Tibial nerve (tissue), 4 donors: ENCODE measurements around the gene SP140L.

ENCODE experiments used
- EP300 ChIP-seq, 2 donors: sonication (generic); formaldehyde crosslinking; IDR thresholded peaks; one replicate each; pipeline ENCODE4 v1.6.1; 2017; ENCODE audit warnings: antibody characterized with exemption in 2 of 2, mild to moderate bottlenecking in 1 of 2
- TF ChIP-seq, protein P1 (sequence below), 5 experiments: fragments of 200-600 bp in 3 of 5; fragments of 450-650 bp in 2 of 5; sonication (generic) in 3 of 5; IDR thresholded peaks; one replicate each; pipeline ENCODE4 v1.5.1; 2016 to 2019; ENCODE audit warnings: antibody characterized with exemption in 5 of 5, mild to moderate bottlenecking in 3 of 5, moderate library complexity in 2 of 5

DNA sequence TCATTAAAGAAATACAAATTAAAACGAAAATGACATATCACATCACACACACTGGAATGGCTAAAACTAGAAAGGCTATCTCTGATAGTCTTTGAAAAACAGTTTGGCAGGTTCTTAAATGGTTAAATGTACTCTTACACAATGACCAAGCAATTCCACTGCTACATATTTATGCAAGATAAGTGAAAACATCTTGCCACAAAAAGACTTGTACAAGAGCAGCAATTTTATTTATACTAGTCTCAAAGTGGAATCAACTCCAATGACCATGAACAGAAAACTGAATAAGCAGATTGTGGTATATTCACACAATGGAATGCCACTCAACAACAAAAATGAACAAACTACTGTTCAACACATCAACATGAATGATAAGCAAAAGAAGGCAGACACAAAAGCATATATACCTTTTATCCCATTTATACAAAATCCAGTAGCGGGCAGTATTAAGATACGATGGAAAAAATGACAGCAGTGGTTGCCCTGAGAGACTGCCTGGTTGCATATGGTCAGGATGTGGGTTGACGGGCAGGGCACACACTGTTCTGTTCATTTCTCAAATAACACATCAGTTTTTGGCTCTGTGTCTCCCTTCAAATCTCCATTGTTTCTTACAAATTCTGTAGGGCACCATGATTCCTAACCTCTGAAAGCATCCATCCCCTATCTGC is 114.4 kb downstream of the SP140L start:
- TF ChIP-seq EP300 (IDR thresholded peaks at IDR 0.05), result peak in 1 of 2 donors; percentile 81
- TF ChIP-seq, protein P1, sequence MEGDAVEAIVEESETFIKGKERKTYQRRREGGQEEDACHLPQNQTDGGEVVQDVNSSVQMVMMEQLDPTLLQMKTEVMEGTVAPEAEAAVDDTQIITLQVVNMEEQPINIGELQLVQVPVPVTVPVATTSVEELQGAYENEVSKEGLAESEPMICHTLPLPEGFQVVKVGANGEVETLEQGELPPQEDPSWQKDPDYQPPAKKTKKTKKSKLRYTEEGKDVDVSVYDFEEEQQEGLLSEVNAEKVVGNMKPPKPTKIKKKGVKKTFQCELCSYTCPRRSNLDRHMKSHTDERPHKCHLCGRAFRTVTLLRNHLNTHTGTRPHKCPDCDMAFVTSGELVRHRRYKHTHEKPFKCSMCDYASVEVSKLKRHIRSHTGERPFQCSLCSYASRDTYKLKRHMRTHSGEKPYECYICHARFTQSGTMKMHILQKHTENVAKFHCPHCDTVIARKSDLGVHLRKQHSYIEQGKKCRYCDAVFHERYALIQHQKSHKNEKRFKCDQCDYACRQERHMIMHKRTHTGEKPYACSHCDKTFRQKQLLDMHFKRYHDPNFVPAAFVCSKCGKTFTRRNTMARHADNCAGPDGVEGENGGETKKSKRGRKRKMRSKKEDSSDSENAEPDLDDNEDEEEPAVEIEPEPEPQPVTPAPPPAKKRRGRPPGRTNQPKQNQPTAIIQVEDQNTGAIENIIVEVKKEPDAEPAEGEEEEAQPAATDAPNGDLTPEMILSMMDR (IDR thresholded peaks at IDR 0.05), result no peak
